Measurements from ENCODE around the gene ZNF487. TPM values are rescaled to one million over a fixed set of nuclear protein-coding genes. Genes with fewer than 3 reads are reported as not detected.
A peak's percentile ranks its signal among the peaks of the same experiment; 100 is the strongest.

Gene ZNF487
- total RNA-seq, 1 experiment from 2014 or later: 4.0 TPM

- DNase-seq (ENCODE audit: low read depth, low spot score): no peak
- no peak overlapping the region for H3K27ac ChIP-seq (ENCODE audit: low read depth, low read length)
- ChIA-PET CTCF (interaction anchor here (0.8 to 1.0 kb wide), 3 partner anchors 9 to 95 kb away, joined by 3 to 7 read pairs (median 3); no protein-coding TSS in a partner anchor), RAD21 (ENCODE audit: low non-redundant PET in 1 of 2, low total read pairs in 2 of 2, uncharacterized antibody in 2 of 2, unreplicated experiment in 2 of 2) (no interaction called here), POLR2A (interaction anchor here (1.4 kb wide), 1 partner anchor 10 kb away, joined by 4 read pairs; no protein-coding TSS in a partner anchor)
- ATAC-seq: 0 out of 2 replicates have a peak, but pooled peaks have one; percentile 3
- H3K36me3 ChIP-seq (ENCODE audit: control insufficient read depth in 1 of 2, insufficient read depth in 2 of 2, low read length in 2 of 2): peaks cover 71 to 93% of the 10 kb centered on the region in 2 experiments
- no peak overlapping the region for H3K4me3 ChIP-seq (replicated peaks in 1 of 2; ENCODE audit: low read depth in 1 of 2, low read length in 2 of 2)
- H2AFZ ChIP-seq (ENCODE audit: low read depth, low read length, poor library complexity, severe bottlenecking): no peak overlapping the region
- H4K20me1 ChIP-seq (ENCODE audit: insufficient read depth): peaks cover 55% of the 10 kb centered on the region; the same call in 1 of the 2 replicates
- H3K4me1 ChIP-seq (ENCODE audit: control insufficient read depth in 1 of 2, insufficient read depth in 2 of 2, low read length in 2 of 2): peaks cover 0 to 4% of the 10 kb centered on the region in 2 experiments; a peak in 3 of 4 replicates
- H3K9me3 ChIP-seq (ENCODE audit: control insufficient read depth in 1 of 2, insufficient read depth in 1 of 2, low read depth in 1 of 2, low read length in 2 of 2): no peaks in the 10 kb centered on the region
- BruUV-seq (replicated peaks): no TSS peak
- H3K27me3 ChIP-seq (ENCODE audit: insufficient read depth, low read length): no peaks in the 10 kb centered on the region
- TF ChIP-seq MAX (IDR thresholded peaks at IDR 0.05) (no peak), ZFX (IDR thresholded peaks at IDR 0.05) (no peak), EGR1 (IDR thresholded peaks at IDR 0.05; ENCODE audit: low read depth) (no peak), JUND (IDR thresholded peaks at IDR 0.05) (no peak), POLR2AphosphoS5 (IDR thresholded peaks at IDR 0.05; ENCODE audit: low read depth, low read length) (no peak), POLR2A (IDR thresholded peaks at IDR 0.05; ENCODE audit: borderline replicate concordance, extremely low read depth, insufficient read depth, insufficient read length) (no peak)
- H3K9ac ChIP-seq (ENCODE audit: low read length): no peak overlapping the region
- no peak overlapping the region for H3K4me2 ChIP-seq (ENCODE audit: low read length)
- intact Hi-C loops (cut with micrococcal nuclease): no loop called here
- H3K9me2 ChIP-seq (ENCODE audit: insufficient read depth): no peaks in the 10 kb centered on the region
- peaks cover 93% of the 10 kb centered on the region for H3K79me2 ChIP-seq (ENCODE audit: insufficient read depth, low read length)
Observed at GRCh38 chr10:43390333-43390732, 46.6 kb upstream of the ZNF487 start.

- TF ChIP-seq EGR1 (IDR thresholded peaks at IDR 0.05; ENCODE audit: low read depth) (no peak), RAD21 (IDR thresholded peaks at IDR 0.05; ENCODE audit: low read depth) (peak; percentile 64), ZNF274 (IDR thresholded peaks at IDR 0.05; ENCODE audit: low read depth, low read length) (no peak), CTCF (IDR thresholded peaks at IDR 0.05 in 2 of 3, conservative IDR thresholded peaks at IDR 0.05 in 1 of 3; ENCODE audit: borderline replicate concordance in 1 of 3, insufficient read depth in 1 of 3, low read depth in 2 of 3, low read length in 2 of 3) (peak; percentile 56 to 66 (median 60))
- TF ChIP-seq, protein P1, sequence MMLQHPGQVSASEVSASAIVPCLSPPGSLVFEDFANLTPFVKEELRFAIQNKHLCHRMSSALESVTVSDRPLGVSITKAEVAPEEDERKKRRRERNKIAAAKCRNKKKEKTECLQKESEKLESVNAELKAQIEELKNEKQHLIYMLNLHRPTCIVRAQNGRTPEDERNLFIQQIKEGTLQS (IDR thresholded peaks at IDR 0.05): no peak
- H3K4me2 ChIP-seq (ENCODE audit: low read length): no peak overlapping the region
- ATAC-seq (peak; percentile 80), DNase-seq (ENCODE audit: low read depth, low spot score) (no peak)
- intact Hi-C loops (cut with micrococcal nuclease): no loop called here
- H3K4me3 ChIP-seq (replicated peaks in 1 of 2; ENCODE audit: low read depth in 1 of 2, low read length in 2 of 2): no peak overlapping the region
- POLR2A ChIA-PET: interaction anchor here (1.4 kb wide), 1 partner anchor 10 kb away, joined by 4 read pairs; no protein-coding TSS in a partner anchor
- BruUV-seq (replicated peaks): no TSS peak
- no peak overlapping the region for H3K9ac ChIP-seq (ENCODE audit: low read length)
- no peaks in the 10 kb centered on the region for H3K9me3 ChIP-seq (ENCODE audit: control insufficient read depth in 1 of 2, insufficient read depth in 1 of 2, low read depth in 1 of 2, low read length in 2 of 2)
- H3K27me3 ChIP-seq (ENCODE audit: insufficient read depth, low read length): no peaks in the 10 kb centered on the region
- peaks cover 98% of the 10 kb centered on the region for H3K79me2 ChIP-seq (ENCODE audit: insufficient read depth, low read length)
- RAD21 ChIA-PET (ENCODE audit: low non-redundant PET in 1 of 2, low total read pairs in 2 of 2, uncharacterized antibody in 2 of 2, unreplicated experiment in 2 of 2): no interaction called here
- CTCF ChIA-PET: interaction anchor here (0.8 to 1.0 kb wide), 3 partner anchors 10 to 96 kb away, joined by 3 to 7 read pairs (median 3); no protein-coding TSS in a partner anchor
- peaks cover 2 to 8% of the 10 kb centered on the region in 2 experiments; a peak in 3 of 4 replicates for H3K4me1 ChIP-seq (ENCODE audit: control insufficient read depth in 1 of 2, insufficient read depth in 2 of 2, low read length in 2 of 2)
- peaks cover 68 to 97% of the 10 kb centered on the region in 2 experiments for H3K36me3 ChIP-seq (ENCODE audit: control insufficient read depth in 1 of 2, insufficient read depth in 2 of 2, low read length in 2 of 2)
- H3K27ac ChIP-seq (ENCODE audit: low read depth, low read length): no peak overlapping the region
- no peaks in the 10 kb centered on the region for H3K9me2 ChIP-seq (ENCODE audit: insufficient read depth)
- no peak overlapping the region for H2AFZ ChIP-seq (ENCODE audit: low read depth, low read length, poor library complexity, severe bottlenecking)
- H4K20me1 ChIP-seq (ENCODE audit: insufficient read depth): peaks cover 51% of the 10 kb centered on the region; the same call in 1 of the 2 replicates
Observed at GRCh38 chr10:43390759-43391158, 46.2 kb upstream of the ZNF487 start.

All from HCT116 (cell line).